ENCODE results near the gene ATOH7. TPM values are rescaled to one million over a fixed set of nuclear protein-coding genes. Genes with fewer than 3 reads are reported as not detected.

The ATOH7 gene
- total RNA-seq, 1 experiment from 2014 or later = 0.31 TPM

- TF ChIP-seq ZNF532 (CRISPR knock-in tag; IDR thresholded peaks at IDR 0.05; ENCODE audit: borderline replicate concordance) (no peak), ESRRA (CRISPR knock-in tag; IDR thresholded peaks at IDR 0.05; ENCODE audit: borderline replicate concordance) (no peak), TCF7 (CRISPR knock-in tag; IDR thresholded peaks at IDR 0.05; ENCODE audit: low read depth) (no peak), FOXP4 (CRISPR knock-in tag; IDR thresholded peaks at IDR 0.05) (no peak), NR1H2 (CRISPR knock-in tag; IDR thresholded peaks at IDR 0.05) (no peak)
These were observed 7.2 kb upstream of the ATOH7 start (continued) for GRCh38 chr10:68239069-68239468.

GRCh38 chr10:68238371-68238770 lies 6.5 kb upstream of the ATOH7 start:
- ATAC-seq = no peak
- Mint-ChIP-seq H3K9me3 (no peaks in the 10 kb centered on the region), H3K4me1 (no peaks in the 10 kb centered on the region), H3K4me3 (no peak overlapping the region), H3K27me3 (ENCODE audit: low read depth) (peaks cover 24% of the 10 kb centered on the region), H3K27ac (no peak overlapping the region), H3K36me3 (no peaks in the 10 kb centered on the region)
- no peak for TF ChIP-seq EMX1 (CRISPR knock-in tag; IDR thresholded peaks at IDR 0.05)
- TF ChIP-seq CTCF (IDR thresholded peaks at IDR 0.05) = no peak
- TF ChIP-seq ARID4B (CRISPR knock-in tag; IDR thresholded peaks at IDR 0.05; ENCODE audit: borderline replicate concordance) = no peak
- no peak for TF ChIP-seq ZSCAN18 (CRISPR knock-in tag; IDR thresholded peaks at IDR 0.05)
- TF ChIP-seq JAZF1 (CRISPR knock-in tag; IDR thresholded peaks at IDR 0.05) = no peak
- no peak for TF ChIP-seq MAX (CRISPR knock-in tag; IDR thresholded peaks at IDR 0.05)
- CTCF ChIA-PET = interaction anchor here (0.7 kb wide), 1 partner anchor 801 kb away, joined by 8 read pairs; no protein-coding TSS in a partner anchor
- POLR2A ChIA-PET = no interaction called here
- DNase-seq (ENCODE audit: low spot score) = no peak
